GM23248 (cell line): ENCODE results near the gene SLC35A3. TPM values are rescaled to one million over a fixed set of nuclear protein-coding genes. Genes with fewer than 3 reads are reported as not detected.

Experiments
- DNase-seq: peaks from one replicate; pipeline ENCODE4 v3.0.0-alpha.2; 2015
- H2AFZ ChIP-seq: fragments of 200-600 bp; sonication (generic); 2 replicates; pipeline ENCODE4 v1.6.1; 2016; ENCODE audit warnings: antibody characterized with exemption
- H3F3A ChIP-seq: fragments of 200-600 bp; sonication (generic); 2 replicates; pipeline ENCODE4 v1.6.1; 2016; ENCODE audit warnings: mild to moderate bottlenecking, antibody characterized with exemption, mixed run types; ENCODE audit not compliant: insufficient read depth
- H3K27ac ChIP-seq: fragments of 200-600 bp; sonication (generic); 2 replicates; pipeline ENCODE4 v1.5.1; 2016; ENCODE audit warnings: mild to moderate bottlenecking
- H3K27me3 ChIP-seq: fragments of 200-600 bp; sonication (generic); replicated peaks from 2 replicates; pipeline ENCODE4 v1.6.1; 2016; ENCODE audit warnings: mild to moderate bottlenecking; ENCODE audit not compliant: insufficient read depth
- H3K36me3 ChIP-seq: fragments of 200-600 bp; sonication (generic); 2 replicates; pipeline ENCODE4 v1.6.1; 2016; ENCODE audit warnings: low read depth, mild to moderate bottlenecking
- H3K4me1 ChIP-seq: fragments of 200-600 bp; sonication (generic); 2 replicates; pipeline ENCODE4 v1.6.1; 2016; ENCODE audit warnings: mild to moderate bottlenecking; ENCODE audit not compliant: insufficient read depth
- H3K4me2 ChIP-seq: fragments of 200-600 bp; sonication (generic); one replicate; pipeline ENCODE4 v1.6.1; 2016; ENCODE audit warnings: mild to moderate bottlenecking; ENCODE audit not compliant: unreplicated experiment
- H3K4me3 ChIP-seq: fragments of 200-600 bp; sonication (generic); 2 replicates; pipeline ENCODE4 v1.5.1; 2016; ENCODE audit warnings: mild to moderate bottlenecking
- H3K79me2 ChIP-seq: fragments of 200-600 bp; sonication (generic); 2 replicates; pipeline ENCODE4 v1.6.1; 2016; ENCODE audit warnings: mild to moderate bottlenecking; ENCODE audit not compliant: insufficient read depth
- H3K9ac ChIP-seq: fragments of 200-600 bp; sonication (generic); 2 replicates; pipeline ENCODE4 v1.6.1; 2016; ENCODE audit warnings: mild to moderate bottlenecking
- H3K9me2 ChIP-seq: fragments of 200-600 bp; sonication (generic); 2 replicates; pipeline ENCODE4 v1.6.1; 2016; ENCODE audit warnings: mixed run types, mild to moderate bottlenecking, moderate library complexity; ENCODE audit not compliant: insufficient read depth
- H3K9me3 ChIP-seq: fragments of 200-600 bp; sonication (generic); one replicate; pipeline ENCODE4 v1.6.1; 2017; ENCODE audit warnings: low read depth
- H4K20me1 ChIP-seq: fragments of 200-600 bp; sonication (generic); 2 replicates; pipeline ENCODE4 v1.6.0; 2016; ENCODE audit not compliant: insufficient read depth
- EZH2 ChIP-seq: fragments of 200-600 bp; sonication (generic); IDR thresholded peaks from 2 replicates; pipeline ENCODE4 v1.6.1; 2018; ENCODE audit warnings: antibody characterized with exemption, mild to moderate bottlenecking; ENCODE audit not compliant: insufficient read depth, poor library complexity, severe bottlenecking
- EZH2phosphoT487 ChIP-seq: fragments of 200-600 bp; sonication (generic); IDR thresholded peaks from 2 replicates; pipeline ENCODE4 v1.6.1; 2018; ENCODE audit warnings: antibody characterized with exemption, moderate library complexity, mild to moderate bottlenecking, low read depth; ENCODE audit not compliant: insufficient read depth
- WGBS, 2 experiments: methylation state at CpG; one replicate each; pipeline ENCODE4 v1.1.6; 2015 to 2017; ENCODE audit warnings: low lambda C conversion rate in 2 of 2, low coverage in 1 of 2; ENCODE audit errors: missing lambda C conversion rate in 2 of 2; 5-methylcytosine and 5-hydroxymethylcytosine counted together
- in situ Hi-C: fragments of 300-500 bp; cut with MboI; formaldehyde crosslinking; loops from 2 replicates; pipeline ENCODE4 v1.15.0; 2020
- polyA plus RNA-seq: library from polyadenylated mRNA; unstranded; fragments of >200 nt; fragmentation: Nextera tagmentation; extraction: Ambion mirVana; gene quantifications from 2 replicates; pipeline ENCODE4 v1.2.1, GENCODE V29; 2016
- total RNA-seq: library from RNA; depleted of rRNA; stranded (reverse); fragments of >200 nt; shearing (Covaris generic); gene quantifications from 2 replicates; pipeline ENCODE4 v1.2.3, GENCODE V29; 2014

The SLC35A3 gene
- total and polyA plus RNA-seq, 2 experiments from 2014 or later, result 30.7 to 46.0 TPM

DNA sequence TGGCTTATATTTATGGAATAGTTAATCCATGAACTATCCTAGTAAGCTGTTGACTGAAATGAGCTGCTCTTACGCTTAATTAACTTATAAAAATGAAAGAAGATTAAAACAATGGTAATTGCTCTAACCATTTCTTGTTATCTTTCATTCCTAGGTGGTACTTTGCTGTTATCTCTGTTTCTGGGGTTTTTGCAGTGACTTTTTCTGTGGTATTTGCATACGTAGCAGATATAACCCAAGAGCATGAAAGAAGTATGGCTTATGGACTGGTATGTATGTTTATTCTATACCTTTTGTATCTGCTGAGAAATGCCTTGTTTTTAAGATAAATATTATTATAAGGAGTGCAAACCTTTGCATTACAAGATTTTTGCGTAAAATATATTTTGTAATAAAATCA lies 91.9 kb downstream of the SLC35A3 start:
- no peak overlapping the region for H3K4me2 ChIP-seq
- H4K20me1 ChIP-seq, result no peaks in the 10 kb centered on the region
- no peaks in the 10 kb centered on the region for H3K9me3 ChIP-seq
- H3K4me1 ChIP-seq, result no peaks in the 10 kb centered on the region
- DNase-seq, result no peak
- H2AFZ ChIP-seq, result no peak overlapping the region
- no peaks in the 10 kb centered on the region for H3K9me2 ChIP-seq
- no peak overlapping the region for H3K27ac ChIP-seq
- TF ChIP-seq EZH2 (no peak), EZH2phosphoT487 (no peak)
- H3K36me3 ChIP-seq, result peaks cover 41% of the 10 kb centered on the region
- H3K27me3 ChIP-seq, result no peaks in the 10 kb centered on the region
- WGBS, 2 experiments, result 94 to 96% methylated on average over 3 of the region's 3 CpGs
- peaks cover 60% of the 10 kb centered on the region for H3K79me2 ChIP-seq
- H3K4me3 ChIP-seq, result no peak overlapping the region
- in situ Hi-C loops, result no loop called here
- no peaks in the 10 kb centered on the region for H3F3A ChIP-seq
- H3K9ac ChIP-seq, result no peak overlapping the region

GRCh38 chr1:100065183-100065968 lies 95.6 kb downstream of the SLC35A3 start:
- no peaks in the 10 kb centered on the region; the same call in 1 of the 2 replicates for H3F3A ChIP-seq
- DNase-seq, result no peak
- H2AFZ ChIP-seq, result no peak overlapping the region
- no peaks in the 10 kb centered on the region for H3K27me3 ChIP-seq
- no peak overlapping the region for H3K9ac ChIP-seq
- H3K4me3 ChIP-seq, result no peak overlapping the region
- no peak overlapping the region for H3K4me2 ChIP-seq
- H4K20me1 ChIP-seq, result no peaks in the 10 kb centered on the region
- H3K27ac ChIP-seq, result no peak overlapping the region
- peaks cover 38% of the 10 kb centered on the region for H3K79me2 ChIP-seq
- no peak for TF ChIP-seq EZH2phosphoT487
- no peak for TF ChIP-seq EZH2
- no peaks in the 10 kb centered on the region for H3K4me1 ChIP-seq
- 91 to 100% methylated on average over 1 of the region's 1 CpG for WGBS, 2 experiments
- peaks cover 57% of the 10 kb centered on the region for H3K36me3 ChIP-seq
- in situ Hi-C loops, result no loop called here
- H3K9me2 ChIP-seq, result no peaks in the 10 kb centered on the region
- no peaks in the 10 kb centered on the region for H3K9me3 ChIP-seq

DNA sequence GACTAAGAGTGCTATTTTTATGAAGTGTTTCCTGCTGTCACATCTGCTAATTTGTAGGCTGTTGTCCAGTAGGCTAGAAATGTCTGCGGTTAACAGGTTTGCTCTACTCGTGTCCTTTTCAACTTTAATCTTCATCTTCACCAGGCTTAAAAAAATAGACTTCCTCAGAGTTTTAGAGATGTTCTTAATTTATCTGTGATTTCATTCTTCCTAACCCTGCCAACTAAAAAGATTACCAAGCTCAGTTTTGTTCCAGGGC lies 96.1 kb downstream of the SLC35A3 start:
- Histone ChIP-seq H2AFZ (no peak overlapping the region), H3K9me3 (no peaks in the 10 kb centered on the region), H3K27me3 (no peaks in the 10 kb centered on the region), H3K4me3 (no peak overlapping the region), H4K20me1 (no peaks in the 10 kb centered on the region), H3F3A (no peaks in the 10 kb centered on the region; the same call in 1 of the 2 replicates), H3K4me1 (no peaks in the 10 kb centered on the region), H3K36me3 (peaks cover 57% of the 10 kb centered on the region), H3K9ac (no peak overlapping the region), H3K9me2 (no peaks in the 10 kb centered on the region), H3K79me2 (peaks cover 32% of the 10 kb centered on the region), H3K4me2 (no peak overlapping the region), H3K27ac (no peak overlapping the region)
- in situ Hi-C loops, result no loop called here
- TF ChIP-seq EZH2 (no peak), EZH2phosphoT487 (no peak)
- no peak for DNase-seq
- WGBS, 2 experiments, result 95 to 96% methylated on average over 2 of the region's 2 CpGs

- Histone ChIP-seq H3K27ac (no peak overlapping the region), H2AFZ (no peak overlapping the region), H3K4me1 (no peaks in the 10 kb centered on the region), H3K27me3 (no peaks in the 10 kb centered on the region), H3K9me2 (no peaks in the 10 kb centered on the region), H3F3A (no peaks in the 10 kb centered on the region; the same call in 1 of the 2 replicates), H4K20me1 (no peaks in the 10 kb centered on the region), H3K36me3 (peaks cover 41% of the 10 kb centered on the region), H3K9me3 (no peaks in the 10 kb centered on the region), H3K79me2 (peaks cover 26% of the 10 kb centered on the region), H3K9ac (no peak overlapping the region), H3K4me2 (no peak overlapping the region), H3K4me3 (no peak overlapping the region)
- TF ChIP-seq EZH2phosphoT487, result no peak
- no peak for TF ChIP-seq EZH2
- DNase-seq, result no peak
- in situ Hi-C loops, result no loop called here
- WGBS, 2 experiments, result 97 to 98% methylated on average over 5 of the region's 5 CpGs
Measured at GRCh38 chr1:100070201-100070939, 100.6 kb downstream of the SLC35A3 start.
